ENCODE data around the gene SPATS2L.

SPATS2L gene

DNA sequence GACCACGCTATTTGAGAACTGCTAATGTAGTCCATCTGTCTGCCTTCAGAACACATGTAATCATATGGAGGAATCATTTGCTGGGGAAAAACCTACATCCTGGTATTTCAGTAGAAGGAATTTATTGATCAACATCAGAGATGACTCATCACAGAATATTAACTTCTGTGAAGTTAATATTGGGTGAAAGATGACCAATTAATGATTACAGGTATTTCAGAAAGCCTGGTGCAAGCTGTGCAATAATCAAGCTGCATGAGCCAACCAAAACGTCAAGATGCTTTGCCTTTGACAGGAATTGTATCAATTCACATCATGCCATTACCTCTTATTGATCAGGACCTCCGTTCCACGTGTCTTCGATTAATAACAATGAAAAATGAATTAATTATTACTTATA is 9.4 kb upstream of the SPATS2L start:
- no peak for DNase-seq

DNA sequence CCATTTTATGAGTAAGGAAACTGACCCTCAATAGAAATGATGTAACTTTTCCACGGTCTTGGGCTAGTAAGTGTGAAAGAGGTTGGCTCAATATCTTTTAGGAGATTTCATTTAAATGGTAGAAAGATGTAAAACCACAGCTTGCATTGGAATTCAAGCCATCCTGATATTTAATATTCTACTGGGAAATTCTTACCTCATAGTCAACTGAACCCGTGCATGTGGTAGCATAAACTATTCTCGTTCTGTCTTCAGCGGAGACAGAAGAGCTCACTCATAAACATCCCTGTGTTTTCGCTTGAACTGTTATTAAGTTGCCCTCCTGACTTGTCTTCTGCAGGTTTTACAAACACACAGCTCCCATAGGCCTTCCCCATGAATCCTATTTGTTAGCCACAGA is 8.5 kb upstream of the SPATS2L start:
- no peak for DNase-seq

DNA sequence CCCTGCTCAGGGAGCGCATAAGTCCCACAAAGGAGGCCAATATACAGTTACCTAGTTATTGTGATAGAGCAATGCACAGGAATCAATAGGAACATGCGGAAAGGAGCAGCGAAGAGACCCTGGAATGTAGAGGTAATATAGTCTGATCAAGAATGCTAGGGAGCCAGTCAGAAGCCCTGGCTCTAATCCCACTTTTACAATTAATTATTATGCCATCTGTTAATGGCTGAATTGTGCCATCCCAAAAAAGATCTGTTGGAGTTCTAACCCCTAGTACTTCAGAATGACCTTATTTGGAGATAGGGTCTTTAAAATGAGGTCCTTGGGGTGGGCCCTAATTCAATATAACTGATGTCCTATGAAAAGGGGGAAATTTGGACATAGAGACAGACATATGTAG is 7.7 kb upstream of the SPATS2L start:
- DNase-seq = no peak

GRCh38 chr2:200300065-200300464 is 6.4 kb upstream of the SPATS2L start:
- no peak for DNase-seq

GRCh38 chr2:200300638-200301314 is 5.7 kb upstream of the SPATS2L start:
- no peak for DNase-seq

- DNase-seq = no peak
Measured at GRCh38 chr2:200301953-200302858, 4.3 kb upstream of the SPATS2L start.

DNA sequence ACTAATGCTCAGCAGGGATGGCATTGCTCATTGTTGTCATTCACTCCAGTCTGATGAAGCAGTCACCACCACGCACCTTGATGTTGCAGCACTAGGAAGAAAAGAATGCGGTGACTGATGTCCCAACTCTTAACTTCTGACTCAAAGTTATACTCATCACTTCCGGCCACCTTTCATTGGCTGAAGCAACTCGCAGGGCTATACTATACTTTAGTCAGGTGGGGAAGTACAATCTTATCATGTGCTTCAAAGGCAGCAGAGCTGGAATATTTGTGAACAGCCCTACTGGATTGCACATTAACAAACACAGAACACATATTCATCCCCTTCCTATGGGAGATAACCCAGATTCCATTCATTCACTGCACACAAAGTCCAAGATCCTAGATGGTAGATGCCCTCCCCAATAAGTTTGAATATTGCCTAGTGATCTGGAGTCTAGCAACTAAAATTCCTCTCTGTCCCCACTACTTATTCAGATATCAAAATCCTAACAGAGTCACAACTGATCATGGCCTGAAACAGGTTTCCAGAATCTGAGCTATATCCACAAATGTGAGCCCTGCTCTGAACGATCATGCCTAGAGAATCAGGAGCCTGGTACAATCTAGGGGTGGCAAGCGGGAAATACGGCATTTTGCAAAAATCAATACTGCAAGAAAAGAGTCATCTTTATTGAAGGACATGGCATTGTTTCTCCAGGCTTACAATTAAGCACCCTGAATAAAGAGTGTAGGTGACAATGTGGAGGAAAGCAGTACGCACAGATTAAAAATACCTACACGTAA is 3.4 kb upstream of the SPATS2L start:
- DNase-seq = no peak

GRCh38 chr2:200305797-200306195 is 697 bp upstream of the SPATS2L start:
- peak; percentile 28 for DNase-seq

- no peak for DNase-seq
Measured at GRCh38 chr2:200306931-200307723, 634 bp downstream of the SPATS2L start.

DNA sequence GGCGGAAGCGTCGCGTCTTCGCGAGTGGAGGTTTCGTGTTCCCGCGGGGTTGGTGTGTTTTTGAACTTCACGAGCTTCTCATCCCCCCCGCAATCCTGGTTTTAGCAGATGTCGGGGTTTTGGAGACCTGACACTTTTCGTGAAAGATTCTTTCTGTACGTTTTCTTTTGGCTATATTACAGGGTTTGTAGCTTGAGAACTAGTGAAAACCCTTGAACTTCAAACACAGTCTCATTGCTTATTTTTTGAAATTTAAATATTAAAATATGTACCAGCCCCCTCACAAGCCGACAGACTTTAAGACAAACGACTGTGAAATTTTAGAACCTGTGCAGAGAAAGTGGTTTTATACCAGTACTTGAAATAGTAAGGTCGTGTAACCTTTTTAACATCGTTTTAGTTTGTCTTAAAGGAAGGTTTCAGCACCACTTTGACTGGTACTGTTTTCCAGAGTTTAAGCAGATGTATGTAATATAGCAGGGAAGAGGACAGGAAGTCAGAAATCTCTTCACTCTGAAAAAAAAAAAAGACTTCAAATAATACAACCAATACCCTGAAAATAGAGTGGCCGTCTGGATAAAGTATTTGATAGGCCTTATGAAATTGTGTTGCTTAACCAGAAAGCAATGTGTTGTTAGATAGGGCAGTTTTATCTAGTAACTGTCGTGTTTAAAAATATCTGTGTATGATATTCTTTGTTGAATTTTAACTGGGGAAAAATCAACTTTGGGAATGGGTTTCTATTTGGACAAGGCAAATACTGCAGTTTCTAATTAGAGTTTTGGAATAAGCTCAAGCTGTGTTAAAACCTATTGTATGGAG is 1.4 kb downstream of the SPATS2L start:
- DNase-seq = no peak

DNA sequence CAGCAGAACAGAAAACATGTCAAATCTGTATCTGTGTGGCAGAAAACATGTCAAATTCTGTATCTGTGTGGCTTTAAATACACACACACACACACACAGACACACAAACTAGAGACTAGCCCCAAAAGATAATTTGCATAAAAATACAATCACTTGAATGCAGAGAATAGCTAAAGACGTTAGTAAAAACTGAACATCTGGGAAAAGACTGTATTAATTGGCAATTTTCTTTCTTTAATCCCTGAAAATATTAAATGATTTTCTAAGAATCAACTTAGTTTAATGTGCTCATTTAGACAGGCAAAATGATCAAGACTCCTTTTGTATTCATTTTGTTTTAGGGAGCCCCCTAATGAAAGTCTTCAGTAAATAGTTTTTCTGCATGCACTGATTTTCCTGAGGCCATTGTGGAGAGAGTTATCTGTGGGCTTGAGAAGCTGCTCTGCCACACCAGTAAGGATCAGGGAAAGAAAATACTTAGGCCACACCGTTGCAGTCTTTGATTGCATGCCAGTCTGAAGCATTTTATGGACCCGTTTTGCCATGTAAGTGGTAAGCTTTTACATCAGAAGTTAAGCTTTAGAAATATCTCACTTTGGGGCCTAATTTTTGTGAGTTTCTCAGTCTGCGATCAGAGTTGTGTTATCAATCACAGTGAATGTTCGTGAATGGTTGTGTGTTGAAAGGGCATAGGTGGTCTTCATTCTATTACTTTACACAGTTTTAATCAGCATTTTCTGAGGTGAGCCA is 2.2 kb downstream of the SPATS2L start:
- no peak for DNase-seq

GRCh38 chr2:200309296-200310049 is 3.0 kb downstream of the SPATS2L start:
- no peak for DNase-seq

DNA sequence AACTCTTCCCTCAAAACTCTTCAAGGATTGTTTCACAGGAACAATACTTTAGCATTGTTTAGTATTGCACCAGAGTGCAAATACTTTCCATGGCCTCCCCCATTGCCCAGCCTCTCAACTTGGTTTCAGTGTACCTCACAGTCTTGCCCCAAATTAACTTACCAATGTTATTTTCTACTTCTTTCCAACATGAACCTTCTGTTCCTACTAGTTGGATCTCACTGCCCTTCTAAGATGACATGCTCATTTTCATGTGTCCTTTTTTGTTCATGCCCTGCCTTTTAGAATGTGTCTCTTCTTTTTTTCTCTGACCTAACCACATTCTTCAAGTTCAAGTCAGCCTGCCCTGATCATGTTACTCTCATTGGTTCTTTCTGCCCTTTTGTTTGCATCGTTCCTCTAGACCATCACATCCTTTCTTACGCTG is 4.1 kb downstream of the SPATS2L start:
- no peak for DNase-seq

DNA sequence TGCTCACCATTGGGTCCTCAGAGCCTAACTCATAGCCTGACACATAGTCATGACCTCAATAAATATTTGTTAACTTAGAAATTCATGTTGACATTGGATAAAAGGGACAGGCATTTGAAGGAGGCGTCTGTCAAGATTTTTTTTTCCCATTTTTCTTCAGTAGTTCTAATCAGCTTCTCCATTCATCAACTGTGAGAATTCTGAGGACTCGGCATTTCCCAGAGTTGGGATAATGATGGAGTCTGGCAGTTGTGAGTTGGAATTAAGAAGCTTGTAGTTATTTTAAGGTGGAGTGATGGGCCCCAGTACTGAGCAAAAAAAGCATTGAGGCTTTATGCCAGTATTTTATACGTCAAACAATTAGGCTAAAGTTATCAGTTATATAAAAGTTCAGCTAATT is 4.6 kb downstream of the SPATS2L start:
- no peak for DNase-seq

GRCh38 chr2:200314976-200315567 is 8.6 kb downstream of the SPATS2L start:
- no peak for DNase-seq

DNA sequence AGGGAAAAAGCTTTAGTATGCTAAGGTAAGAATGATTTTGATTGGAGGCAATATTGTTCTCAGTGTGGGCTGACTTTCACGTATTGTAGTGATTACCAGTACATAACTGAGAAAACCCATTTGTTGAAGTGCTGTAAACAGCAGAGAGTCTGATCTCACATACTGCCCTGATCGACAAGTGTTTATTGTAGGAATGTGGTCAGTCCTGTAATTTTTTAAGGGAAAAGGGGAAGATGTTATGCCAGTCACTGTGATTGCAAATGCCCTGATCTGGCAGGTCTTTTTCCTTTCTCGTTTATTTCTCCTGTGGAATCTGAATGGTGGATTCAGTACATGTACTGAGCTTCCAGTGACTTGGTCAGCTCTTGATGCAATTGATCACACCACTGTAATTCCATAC is 11.5 kb downstream of the SPATS2L start:
- no peak for DNase-seq

DNA sequence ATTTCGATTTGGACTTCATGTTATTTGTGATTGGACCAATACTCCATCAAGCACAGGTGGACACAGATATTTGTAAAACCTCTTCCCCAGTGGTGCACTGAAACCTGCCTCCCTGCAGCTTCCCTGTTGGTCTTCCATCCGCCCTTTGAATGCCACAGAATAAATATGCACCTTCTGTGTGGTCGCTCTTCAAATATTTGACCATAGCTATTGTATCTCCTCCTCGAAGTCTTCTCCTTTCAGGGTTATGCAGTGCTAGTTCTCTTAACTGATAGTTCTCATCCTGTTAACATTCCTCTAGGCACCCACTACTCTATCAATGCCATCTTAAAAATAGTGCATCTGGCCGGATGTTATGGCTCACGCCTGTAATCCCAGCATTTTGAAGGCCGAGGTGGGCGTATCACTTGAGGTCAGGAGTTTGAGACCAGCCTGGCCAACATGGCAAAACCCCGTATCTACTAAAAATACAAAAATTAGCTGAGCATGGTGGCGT is 12.5 kb downstream of the SPATS2L start:
- no peak for DNase-seq

GRCh38 chr2:200319548-200320337 is 13.2 kb downstream of the SPATS2L start:
- DNase-seq = no peak

- no peak for DNase-seq
Measured at GRCh38 chr2:200320344-200320743, 13.9 kb downstream of the SPATS2L start.

Data from GOT3 (cell line).